MG63 (cell line): ENCODE results near the gene BAZ2B. TPM values are rescaled to one million over a fixed set of nuclear protein-coding genes. Genes with fewer than 3 reads are reported as not detected.
"Not testable (repeated sequence)": the region's sequence is repeated elsewhere in the genome, so short reads cannot be mapped to it uniquely, and the experiment has no call there.

Experiments
- DNase-seq: peaks from one replicate; pipeline ENCODE4 v3.0.0-alpha.2; 2020
- H3K27me3 ChIP-seq: fragments of 250-450 bp; sonication (Bioruptor Pico); 2 replicates; pipeline ENCODE4 v1.5.1; 2020; ENCODE audit warnings: mild to moderate bottlenecking, moderate library complexity
- H3K36me3 ChIP-seq: fragments of 250-450 bp; sonication (Bioruptor Pico); 2 replicates; pipeline ENCODE4 v1.5.1; 2020; ENCODE audit warnings: mild to moderate bottlenecking, moderate library complexity
- H3K4me3 ChIP-seq: fragments of 250-450 bp; sonication (Bioruptor Pico); 2 replicates; pipeline ENCODE4 v1.5.1; 2020; ENCODE audit warnings: mild to moderate bottlenecking, moderate library complexity
- H3K9me3 ChIP-seq: fragments of 250-450 bp; sonication (Bioruptor Pico); 2 replicates; pipeline ENCODE4 v1.5.1; 2020; ENCODE audit warnings: mild to moderate bottlenecking, moderate library complexity
- total RNA-seq: library from RNA; depleted of rRNA; stranded (reverse); fragments of >200 nt; shearing (Covaris generic); gene quantifications from 2 replicates; pipeline ENCODE4 v1.2.3, GENCODE V29; 2014; ENCODE audit warnings: low replicate concordance

BAZ2B gene
- total RNA-seq, 1 experiment from 2014 or later: 2.1 TPM

- H3K36me3 ChIP-seq, H3K9me3 ChIP-seq, H3K27me3 ChIP-seq, H3K4me3 ChIP-seq, DNase-seq: not testable (repeated sequence)
Observed at GRCh38 chr2:159625628-159626027, 9.3 kb upstream of the BAZ2B start.

DNA sequence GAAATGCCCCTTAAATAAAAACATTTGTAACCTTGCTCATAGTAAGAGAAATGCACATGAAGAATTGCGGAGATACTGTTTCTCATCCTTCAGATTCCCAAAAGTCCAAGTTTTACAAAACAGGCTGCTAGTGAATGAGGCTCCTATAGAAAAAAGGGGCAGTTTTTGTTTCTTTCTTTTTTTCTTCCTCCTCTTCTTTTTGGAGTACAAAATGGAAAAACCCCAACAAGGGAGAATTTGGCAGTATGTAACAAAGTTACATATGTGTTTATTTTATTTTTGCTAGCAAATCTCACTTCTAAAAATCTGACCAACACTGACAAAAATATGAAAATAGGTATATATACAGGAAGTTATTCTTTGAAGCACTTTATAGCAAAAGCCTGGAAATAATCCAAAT is 7.1 kb upstream of the BAZ2B start:
- Histone ChIP-seq H3K4me3 (no peak overlapping the region), H3K27me3 (no peaks in the 10 kb centered on the region), H3K36me3 (no peaks in the 10 kb centered on the region), H3K9me3 (no peaks in the 10 kb centered on the region; the same call in 1 of the 2 replicates)
- no peak for DNase-seq

- no peak for DNase-seq
- no peak overlapping the region for H3K4me3 ChIP-seq
Observed at GRCh38 chr2:159622966-159623365, 6.6 kb upstream of the BAZ2B start.

DNA sequence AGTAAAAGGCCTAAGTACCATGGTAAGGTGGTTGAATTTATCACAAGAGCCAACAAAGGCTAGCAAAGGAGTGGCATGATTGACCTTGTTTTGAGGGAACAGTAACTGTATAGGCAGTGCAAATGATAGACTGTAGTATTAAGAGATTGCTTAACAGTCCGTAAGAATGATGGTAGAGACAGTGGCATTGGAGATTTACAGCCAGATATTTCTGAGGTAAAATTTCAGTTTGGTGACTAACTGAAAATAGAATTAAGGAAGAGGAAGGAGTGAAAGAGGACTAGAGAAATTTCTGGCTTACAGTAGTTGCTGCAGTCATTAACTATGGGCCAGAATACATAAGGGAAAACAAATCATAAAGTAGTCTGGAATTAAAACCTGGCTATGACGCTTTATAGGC is 4.4 kb upstream of the BAZ2B start:
- Histone ChIP-seq H3K27me3 (no peaks in the 10 kb centered on the region), H3K36me3 (no peaks in the 10 kb centered on the region), H3K4me3 (no peak overlapping the region), H3K9me3 (no peaks in the 10 kb centered on the region)
- no peak for DNase-seq

More at GRCh38 chr2:159622966-159623365, 6.6 kb upstream of the BAZ2B start:
- Histone ChIP-seq H3K9me3 (no peaks in the 10 kb centered on the region), H3K27me3 (no peaks in the 10 kb centered on the region), H3K36me3 (no peaks in the 10 kb centered on the region)

- Histone ChIP-seq H3K4me3 (no peak overlapping the region), H3K27me3 (no peaks in the 10 kb centered on the region)
- DNase-seq: peak; percentile 13
Observed at GRCh38 chr2:159617646-159618045, 1.3 kb upstream of the BAZ2B start.

GRCh38 chr2:159617100-159617499 is 752 bp upstream of the BAZ2B start:
- Histone ChIP-seq H3K4me3 (peak overlapping the region; percentile 69), H3K9me3 (no peaks in the 10 kb centered on the region), H3K27me3 (no peaks in the 10 kb centered on the region), H3K36me3 (no peaks in the 10 kb centered on the region)
- no peak for DNase-seq

More at GRCh38 chr2:159617646-159618045, 1.3 kb upstream of the BAZ2B start:
- Histone ChIP-seq H3K9me3 (no peaks in the 10 kb centered on the region), H3K36me3 (no peaks in the 10 kb centered on the region)

- Histone ChIP-seq H3K27me3 (no peaks in the 10 kb centered on the region), H3K36me3 (no peaks in the 10 kb centered on the region), H3K9me3 (no peaks in the 10 kb centered on the region), H3K4me3 (peak overlapping the region; percentile 69)
- peak; percentile 93 for DNase-seq
Observed at GRCh38 chr2:159615367-159616285, 722 bp downstream of the BAZ2B start.

DNA sequence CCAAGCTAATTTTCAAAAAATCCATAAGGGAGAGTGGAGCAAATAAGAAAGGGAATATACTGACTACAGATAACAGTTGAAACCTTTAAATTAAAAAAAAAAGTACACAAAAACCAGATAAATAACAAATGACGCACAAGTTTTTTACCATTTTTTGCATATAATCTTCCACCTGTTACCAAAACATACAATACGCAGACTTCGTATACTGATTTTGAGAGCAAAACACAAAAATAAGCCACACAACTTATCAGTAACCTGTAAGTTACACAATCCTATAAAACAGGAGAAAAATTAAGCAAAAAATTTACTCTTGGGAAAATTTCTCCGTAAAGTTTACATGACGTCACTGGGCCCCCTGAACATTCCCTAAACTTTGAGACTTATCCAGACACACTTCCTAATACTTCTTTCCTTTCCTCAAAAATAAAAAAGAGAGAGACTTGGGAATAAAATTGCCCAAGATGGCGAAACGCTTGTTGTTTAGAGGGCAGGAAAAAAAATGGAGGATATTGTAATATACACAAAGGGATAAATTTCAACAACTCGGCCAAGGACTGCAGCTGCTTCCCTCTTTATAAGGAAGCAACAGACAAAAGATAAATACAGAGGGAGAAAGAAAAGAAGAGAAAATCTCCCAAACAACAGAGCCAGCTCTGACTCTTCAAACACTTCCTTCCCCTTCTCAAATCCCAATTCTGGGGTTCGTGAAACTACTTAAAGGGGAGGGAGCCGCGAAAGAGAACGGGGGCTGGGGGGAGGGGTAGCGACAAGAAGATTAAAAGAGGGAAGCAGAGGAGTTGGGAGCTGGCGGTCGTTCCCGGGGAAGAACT is 1.6 kb downstream of the BAZ2B start:
- Histone ChIP-seq H3K27me3 (no peaks in the 10 kb centered on the region), H3K4me3 (peak overlapping the region; percentile 69), H3K36me3 (no peaks in the 10 kb centered on the region), H3K9me3 (no peaks in the 10 kb centered on the region)
- DNase-seq: no peak

GRCh38 chr2:159613651-159614285 is 2.6 kb downstream of the BAZ2B start:
- no peak for DNase-seq
- Histone ChIP-seq H3K9me3 (no peaks in the 10 kb centered on the region), H3K4me3 (peak overlapping the region; percentile 69), H3K27me3 (no peaks in the 10 kb centered on the region), H3K36me3 (no peaks in the 10 kb centered on the region)

GRCh38 chr2:159613091-159613490 is 3.3 kb downstream of the BAZ2B start:
- no peak for DNase-seq
- Histone ChIP-seq H3K9me3 (no peaks in the 10 kb centered on the region), H3K27me3 (no peaks in the 10 kb centered on the region), H3K36me3 (no peaks in the 10 kb centered on the region), H3K4me3 (no peak overlapping the region)

GRCh38 chr2:159612255-159612901 is 4.0 kb downstream of the BAZ2B start:
- Histone ChIP-seq H3K36me3 (no peaks in the 10 kb centered on the region), H3K27me3 (no peaks in the 10 kb centered on the region), H3K9me3 (no peaks in the 10 kb centered on the region), H3K4me3 (no peak overlapping the region)
- DNase-seq: no peak

GRCh38 chr2:159609811-159610549 is 6.4 kb downstream of the BAZ2B start:
- H3K27me3 ChIP-seq: no peaks in the 10 kb centered on the region
- no peaks in the 10 kb centered on the region for H3K36me3 ChIP-seq
- H3K4me3 ChIP-seq: no peak overlapping the region
- no peak for DNase-seq
- H3K9me3 ChIP-seq: no peaks in the 10 kb centered on the region

DNA sequence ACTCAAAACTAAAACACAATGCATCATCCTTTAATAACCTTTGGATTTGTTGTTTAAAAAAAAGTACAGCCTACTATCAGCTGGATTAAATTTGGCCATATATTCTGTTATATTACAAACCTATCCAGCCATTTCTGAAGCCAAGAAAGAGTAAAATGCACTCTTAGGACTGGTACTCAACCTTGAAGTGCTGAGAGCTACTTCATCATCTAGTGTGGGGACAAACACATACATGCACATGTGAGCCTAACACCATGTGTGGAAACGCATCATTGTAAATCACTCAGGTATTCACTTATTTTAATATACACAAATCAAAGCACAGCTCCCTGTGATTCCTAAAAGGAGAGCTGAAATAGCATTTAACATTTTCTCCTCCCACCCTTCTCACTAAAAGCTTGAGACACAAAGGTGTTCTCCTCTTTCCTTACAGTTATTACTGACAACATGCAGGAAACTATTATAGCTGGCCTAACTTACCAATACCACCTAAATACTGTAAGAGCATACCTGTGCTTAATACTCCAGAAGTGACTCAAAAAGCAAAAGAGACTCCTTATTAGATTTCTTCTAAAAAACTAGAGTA is 7.5 kb downstream of the BAZ2B start:
- H3K27me3 ChIP-seq: no peaks in the 10 kb centered on the region
- H3K36me3 ChIP-seq: no peaks in the 10 kb centered on the region
- no peak for DNase-seq
- no peaks in the 10 kb centered on the region for H3K9me3 ChIP-seq
- H3K4me3 ChIP-seq: no peak overlapping the region

DNA sequence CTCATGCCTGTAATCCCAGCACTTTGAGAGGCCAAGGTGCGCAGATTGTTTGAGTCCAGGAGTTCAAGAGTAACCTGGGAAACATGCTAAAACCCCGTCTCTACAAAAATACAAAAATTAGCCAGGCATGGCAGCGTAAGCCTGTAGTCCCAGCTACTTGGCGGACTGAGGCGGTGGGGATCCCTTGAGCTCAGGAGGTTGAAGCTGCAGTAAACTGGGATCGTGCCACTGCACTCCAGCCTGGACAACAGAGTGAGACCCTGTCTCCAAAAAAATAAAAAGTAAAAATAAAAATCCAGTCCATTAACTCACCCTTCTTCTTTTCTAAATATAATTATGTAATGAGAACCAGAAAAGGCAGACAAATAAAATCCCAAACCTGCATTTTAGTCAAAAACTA is 8.2 kb downstream of the BAZ2B start:
- no peaks in the 10 kb centered on the region for H3K9me3 ChIP-seq
- no peak for DNase-seq
- H3K36me3 ChIP-seq: no peaks in the 10 kb centered on the region
- H3K4me3 ChIP-seq: no peak overlapping the region
- H3K27me3 ChIP-seq: no peaks in the 10 kb centered on the region

DNA sequence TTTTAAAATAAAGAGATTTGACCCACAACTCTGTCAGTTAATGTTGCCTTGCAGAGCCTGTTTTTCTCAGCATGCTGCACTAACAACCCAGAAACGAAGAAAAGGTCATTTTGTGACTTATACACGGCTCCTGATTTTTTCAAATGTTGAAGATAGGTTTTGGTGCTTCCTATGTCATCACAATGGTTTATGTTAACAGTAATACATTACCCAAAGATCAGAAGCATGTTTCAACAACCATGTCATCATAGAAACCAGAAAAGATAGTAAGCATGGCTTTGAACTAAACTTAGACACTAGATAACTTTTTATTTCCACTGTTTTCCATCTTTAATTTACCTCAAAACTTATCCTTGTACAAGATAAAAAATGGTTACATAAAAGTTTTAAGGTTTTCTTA is 10.1 kb downstream of the BAZ2B start:
- Histone ChIP-seq H3K36me3 (no peaks in the 10 kb centered on the region), H3K27me3 (no peaks in the 10 kb centered on the region), H3K4me3 (no peak overlapping the region), H3K9me3 (no peaks in the 10 kb centered on the region)
- no peak for DNase-seq
